ENCODE measurements around the gene NOXO1.
A peak's percentile ranks its signal among the peaks of the same experiment; 100 is the strongest.

NOXO1 gene

GRCh38 chr16:1997494-1998359, 16.5 kb upstream of the NOXO1 start:
- no peak for DNase-seq (ENCODE audit: low read depth in 2 of 2)

- no peak for DNase-seq (ENCODE audit: low read depth in 2 of 2)
Observed at GRCh38 chr16:1993731-1994131, 12.5 kb upstream of the NOXO1 start.

GRCh38 chr16:1992704-1993317, 11.5 kb upstream of the NOXO1 start:
- no peak for DNase-seq (ENCODE audit: low read depth in 2 of 2)

- DNase-seq (ENCODE audit: low read depth in 2 of 2), result peak; percentile 99
Observed at GRCh38 chr16:1991948-1992703, 10.9 kb upstream of the NOXO1 start.

- no peak for DNase-seq (ENCODE audit: low read depth in 2 of 2)
Observed at GRCh38 chr16:1991588-1991947, 10.3 kb upstream of the NOXO1 start.

GRCh38 chr16:1991135-1991551, 9.9 kb upstream of the NOXO1 start:
- DNase-seq (ENCODE audit: low read depth in 2 of 2), result no peak

GRCh38 chr16:1990351-1991134, 9.3 kb upstream of the NOXO1 start:
- no peak for DNase-seq (ENCODE audit: low read depth in 2 of 2)

- no peak for DNase-seq (ENCODE audit: low read depth in 2 of 2)
Observed at GRCh38 chr16:1990101-1990350, 8.8 kb upstream of the NOXO1 start.

GRCh38 chr16:1989209-1990100, 8.2 kb upstream of the NOXO1 start, which contains the start of gene SYNGR3:
Gene SYNGR3 (plus strand): TSS chr16:1989970. CDS start chr16:1990103, 133 bp downstream.
- DNase-seq (ENCODE audit: low read depth in 2 of 2), result no peak

GRCh38 chr16:1987198-1987597, 5.9 kb upstream of the NOXO1 start:
- DNase-seq (ENCODE audit: low read depth in 2 of 2), result no peak

GRCh38 chr16:1985466-1986150, 4.3 kb upstream of the NOXO1 start:
- DNase-seq (ENCODE audit: low read depth in 2 of 2), result no peak

GRCh38 chr16:1984347-1985225, 3.3 kb upstream of the NOXO1 start:
- DNase-seq (ENCODE audit: low read depth in 2 of 2), result no peak

GRCh38 chr16:1983544-1984346, 2.5 kb upstream of the NOXO1 start, which contains the start of gene GFER:
Gene GFER (plus strand): TSS chr16:1984193. CDS start chr16:1984219, 26 bp downstream.
- DNase-seq (ENCODE audit: low read depth in 2 of 2), result peak in 1 of 2 donors; percentile 33

- DNase-seq (ENCODE audit: low read depth in 2 of 2), result no peak
Observed at GRCh38 chr16:1982991-1983543, 1.8 kb upstream of the NOXO1 start.

- no peak for DNase-seq (ENCODE audit: low read depth in 2 of 2)
Observed at GRCh38 chr16:1982013-1982433, 754 bp upstream of the NOXO1 start.

GRCh38 chr16:1980770-1981087, 540 bp downstream of the NOXO1 start:
- DNase-seq (ENCODE audit: low read depth in 2 of 2), result no peak

GRCh38 chr16:1980030-1980769, 1.1 kb downstream of the NOXO1 start:
- DNase-seq (ENCODE audit: low read depth in 2 of 2), result no peak
